Lung (tissue), 12 donors: ENCODE data around the gene FOXO6. TPM values are rescaled to one million over a fixed set of nuclear protein-coding genes. Genes with fewer than 3 reads are reported as not detected.

Experiments used
- ATAC-seq: fragments of 200-7000 bp; cut with Tn5 transposase; one replicate; pipeline ENCODE4 v1.9.1; 2020; ENCODE audit warnings: moderate number of reproducible peaks; ENCODE audit not compliant: insufficient read depth, low FRiP score
- DNase-seq, 3 donors: peaks; one replicate each; pipeline ENCODE4 v3.0.0-alpha.2; 2013 to 2017
- H3K27ac ChIP-seq, 2 donors: one replicate each; pipeline ENCODE4 v1.5.1; 2013; ENCODE audit warnings: mild to moderate bottlenecking in 2 of 2, moderate library complexity in 2 of 2, control low read depth in 1 of 2, inconsistent platforms in 1 of 2, low read depth in 1 of 2, low read length in 1 of 2
- H3K27me3 ChIP-seq, 3 donors: one replicate each; pipeline ENCODE4 v1.5.1; 2013; ENCODE audit warnings: low read length in 2 of 3; ENCODE audit not compliant: control insufficient read depth in 3 of 3, insufficient read depth in 3 of 3
- H3K36me3 ChIP-seq, 4 donors: one replicate each; pipeline ENCODE4 v1.5.1; 2013; ENCODE audit warnings: low read length in 4 of 4, mild to moderate bottlenecking in 1 of 4, moderate library complexity in 1 of 4; ENCODE audit not compliant: control insufficient read depth in 4 of 4, insufficient read depth in 4 of 4
- H3K4me1 ChIP-seq, 5 donors: one replicate each; pipeline ENCODE4 v1.5.1; 2013; ENCODE audit warnings: low read length in 5 of 5, mild to moderate bottlenecking in 2 of 5, moderate library complexity in 1 of 5; ENCODE audit not compliant: control insufficient read depth in 5 of 5, insufficient read depth in 5 of 5
- H3K4me3 ChIP-seq: one replicate; pipeline ENCODE4 v1.5.1; 2013; ENCODE audit warnings: mild to moderate bottlenecking, control low read depth, moderate library complexity
- H3K9ac ChIP-seq, 2 donors: one replicate each; pipeline ENCODE4 v1.5.1; 2013; ENCODE audit warnings: low read length in 2 of 2, control low read depth in 1 of 2; ENCODE audit not compliant: insufficient read depth in 1 of 2
- H3K9me3 ChIP-seq, 4 donors: one replicate each; pipeline ENCODE4 v1.5.1; 2013; ENCODE audit warnings: low read length in 3 of 4, mild to moderate bottlenecking in 1 of 4, moderate library complexity in 1 of 4; ENCODE audit not compliant: control insufficient read depth in 4 of 4, insufficient read depth in 3 of 4
- CTCF ChIP-seq: IDR thresholded peaks from 2 replicates; pipeline ENCODE4 v1.5.1; 2012; ENCODE audit warnings: mild to moderate bottlenecking; ENCODE audit errors: control extremely low read depth, extremely low read depth
- WGBS, 2 donors: extraction: QIAGEN DNeasy Blood & Tissue Kit; methylation state at CpG; one replicate each; pipeline ENCODE4 v1.1.7; 2013; 5-methylcytosine and 5-hydroxymethylcytosine counted together
- polyA plus RNA-seq, 2 donors: library from polyadenylated mRNA; stranded (reverse); fragments of 200-250 nt; gene quantifications; one replicate each; pipeline ENCODE4 v1.2.1, GENCODE V29; 2013
- total RNA-seq, 2 donors: library from RNA; depleted of rRNA in 1 of 2; stranded (reverse); fragments of >200 nt in 1 of 2; gene quantifications; one replicate each; pipeline ENCODE4 v1.2.1, GENCODE V29; 2014 to 2021
- donor health status: control.
- donor health status: control.
- donor health status: Bipolar disorder and iron deficiency.
- donor health status: healthy.
- donor health status: DM: yes; HTN: yes; CAD: no.

The FOXO6 gene
- total and polyA plus RNA-seq, 4 donors: 0.22 to 2.9 (median 0.86) TPM

- TF ChIP-seq CTCF: no peak
- Histone ChIP-seq H3K36me3 (no peaks in the 10 kb centered on the region), H3K4me1 (peaks cover 0 to 43% (median 6%) of the 10 kb centered on the region in 5 donors), H3K27ac (no peak overlapping the region), H3K27me3 (peaks cover 0 to 3% (median 0%) of the 10 kb centered on the region in 3 donors), H3K9me3 (peaks cover 0 to 9% (median 0%) of the 10 kb centered on the region in 4 donors), H3K9ac (no peak overlapping the region), H3K4me3 (no peak overlapping the region)
- no peak for ATAC-seq
- no peak for DNase-seq
- WGBS, 2 donors: 87 to 93% methylated on average over 3 of the region's 3 CpGs
Observed at GRCh38 chr1:41397753-41398330, 36.6 kb downstream of the FOXO6 start.

GRCh38 chr1:41399145-41399795 lies 38.0 kb downstream of the FOXO6 start:
- no peak overlapping the region for H3K9ac ChIP-seq
- H3K4me1 ChIP-seq: peaks cover 0 to 43% (median 8%) of the 10 kb centered on the region in 5 donors
- ATAC-seq (no peak), DNase-seq (peak in 1 of 3 donors; percentile 35)
- no peak for TF ChIP-seq CTCF
- 55 to 61% methylated on average over 13 of the region's 13 CpGs for WGBS, 2 donors
- H3K36me3 ChIP-seq: no peaks in the 10 kb centered on the region
- H3K4me3 ChIP-seq: no peak overlapping the region
- peaks cover 0 to 3% (median 0%) of the 10 kb centered on the region in 3 donors for H3K27me3 ChIP-seq
- no peak overlapping the region for H3K27ac ChIP-seq
- peaks cover 0 to 9% (median 0%) of the 10 kb centered on the region in 4 donors for H3K9me3 ChIP-seq

GRCh38 chr1:41400225-41400624 lies 39.0 kb downstream of the FOXO6 start:
- no peak for TF ChIP-seq CTCF
- 84 to 87% methylated on average over 3 of the region's 3 CpGs for WGBS, 2 donors
- Histone ChIP-seq H3K9ac (no peak overlapping the region), H3K27ac (no peak overlapping the region), H3K27me3 (peaks cover 0 to 3% (median 0%) of the 10 kb centered on the region in 3 donors), H3K4me3 (no peak overlapping the region), H3K9me3 (peaks cover 0 to 9% (median 0%) of the 10 kb centered on the region in 4 donors), H3K36me3 (no peaks in the 10 kb centered on the region), H3K4me1 (peaks cover 0 to 43% (median 10%) of the 10 kb centered on the region in 5 donors)
- ATAC-seq (no peak), DNase-seq (peak; percentile 53 to 73 (median 72))
